ENCODE data around the gene GCNT3.
A peak's percentile ranks its signal among the peaks of the same experiment; 100 is the strongest.
"Not testable (repeated sequence)": the region's sequence is repeated elsewhere in the genome, so short reads cannot be mapped to it uniquely, and the experiment has no call there.

The GCNT3 gene

DNA sequence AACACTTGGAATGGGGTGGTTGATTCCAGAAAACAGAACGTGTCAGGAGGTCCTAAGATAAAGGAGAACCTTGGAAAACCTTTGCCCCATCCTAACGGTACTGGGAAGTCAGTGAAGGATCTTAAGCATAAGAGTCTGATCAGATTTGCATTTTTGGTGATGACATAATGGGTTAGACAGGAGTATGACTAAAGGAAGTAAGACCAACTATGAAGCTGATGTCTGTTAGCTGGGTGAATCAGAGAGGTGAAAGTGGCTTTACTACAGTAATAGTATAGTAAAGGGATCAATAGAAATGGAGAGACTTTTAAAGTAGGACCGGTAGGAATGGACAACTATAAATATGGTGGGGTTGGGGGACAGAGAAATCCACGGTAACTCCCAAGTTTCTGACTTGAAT, 33.2 kb downstream of the GCNT3 start:
- no peak for DNase-seq (ENCODE audit: low read depth)
- H3K4me3 ChIP-seq (ENCODE audit: low read depth, low read length) = no peak overlapping the region
- TF ChIP-seq, protein P1, sequence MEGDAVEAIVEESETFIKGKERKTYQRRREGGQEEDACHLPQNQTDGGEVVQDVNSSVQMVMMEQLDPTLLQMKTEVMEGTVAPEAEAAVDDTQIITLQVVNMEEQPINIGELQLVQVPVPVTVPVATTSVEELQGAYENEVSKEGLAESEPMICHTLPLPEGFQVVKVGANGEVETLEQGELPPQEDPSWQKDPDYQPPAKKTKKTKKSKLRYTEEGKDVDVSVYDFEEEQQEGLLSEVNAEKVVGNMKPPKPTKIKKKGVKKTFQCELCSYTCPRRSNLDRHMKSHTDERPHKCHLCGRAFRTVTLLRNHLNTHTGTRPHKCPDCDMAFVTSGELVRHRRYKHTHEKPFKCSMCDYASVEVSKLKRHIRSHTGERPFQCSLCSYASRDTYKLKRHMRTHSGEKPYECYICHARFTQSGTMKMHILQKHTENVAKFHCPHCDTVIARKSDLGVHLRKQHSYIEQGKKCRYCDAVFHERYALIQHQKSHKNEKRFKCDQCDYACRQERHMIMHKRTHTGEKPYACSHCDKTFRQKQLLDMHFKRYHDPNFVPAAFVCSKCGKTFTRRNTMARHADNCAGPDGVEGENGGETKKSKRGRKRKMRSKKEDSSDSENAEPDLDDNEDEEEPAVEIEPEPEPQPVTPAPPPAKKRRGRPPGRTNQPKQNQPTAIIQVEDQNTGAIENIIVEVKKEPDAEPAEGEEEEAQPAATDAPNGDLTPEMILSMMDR (IDR thresholded peaks at IDR 0.05; ENCODE audit: insufficient read depth, low read depth, low read length, missing control alignments) = no peak

DNA sequence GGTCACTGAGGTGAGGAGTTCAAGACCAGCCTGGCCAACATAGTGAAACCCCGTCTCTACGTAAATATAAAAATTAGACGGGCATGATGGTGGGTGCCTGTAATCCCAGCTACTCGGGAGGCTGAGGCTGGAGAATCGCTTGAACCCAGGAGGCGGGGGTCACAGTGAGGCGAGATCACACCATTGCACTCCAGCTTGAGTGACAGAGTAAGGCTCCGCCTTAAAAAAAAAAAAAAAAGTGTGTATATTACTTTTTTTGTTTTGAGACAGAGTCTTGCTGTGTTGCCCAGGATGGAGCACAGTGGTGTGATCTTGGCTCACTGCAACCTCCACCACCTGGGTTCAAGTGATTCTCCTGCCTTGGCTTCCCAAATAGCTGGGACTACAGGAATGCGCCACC, 34.2 kb downstream of the GCNT3 start:
- not testable (repeated sequence) for H3K4me3 ChIP-seq (ENCODE audit: low read depth, low read length); DNase-seq (ENCODE audit: low read depth)

DNA sequence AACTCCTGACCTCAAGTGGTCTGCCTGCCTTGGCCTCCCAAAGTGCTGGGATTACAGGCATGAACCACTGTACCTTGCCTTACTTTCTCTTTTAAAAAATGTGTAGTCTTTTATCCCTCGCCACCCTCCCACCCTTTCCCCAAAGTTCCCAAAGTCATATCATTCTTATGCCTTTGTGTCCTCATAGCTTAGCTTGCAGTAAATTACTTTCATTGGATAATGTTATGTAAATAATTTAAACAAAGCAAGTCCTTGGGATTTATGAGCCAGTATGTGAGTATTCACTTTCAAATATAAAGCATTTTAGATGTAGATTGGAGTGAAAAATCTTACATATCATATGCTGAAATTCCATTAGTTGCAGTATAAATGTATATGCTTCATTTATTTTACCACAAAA, 34.7 kb downstream of the GCNT3 start:
- TF ChIP-seq, protein P1 (IDR thresholded peaks at IDR 0.05; ENCODE audit: insufficient read depth, low read depth, low read length, missing control alignments) = no peak
- H3K4me3 ChIP-seq (ENCODE audit: low read depth, low read length) = no peak overlapping the region
- DNase-seq (ENCODE audit: low read depth) = no peak

DNA sequence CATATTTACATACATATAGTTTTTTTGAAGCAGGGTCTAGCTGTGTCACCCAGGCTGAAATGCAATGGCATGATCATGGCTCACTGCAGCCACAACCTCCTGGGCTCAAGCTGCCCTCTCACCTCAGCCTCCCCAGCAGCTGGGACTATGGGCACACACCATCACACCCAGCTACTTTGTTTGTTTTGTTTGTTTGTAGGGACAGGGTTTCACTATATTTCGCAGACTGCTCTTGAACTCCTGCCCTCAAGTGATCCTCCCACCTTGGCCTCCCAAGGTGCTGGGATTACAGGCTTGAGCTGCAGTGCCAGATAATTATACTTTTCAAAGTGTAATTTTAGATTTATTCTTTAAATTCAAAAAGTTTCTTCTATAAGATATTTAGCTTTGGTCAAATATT, 35.5 kb downstream of the GCNT3 start:
- no peak overlapping the region for H3K4me3 ChIP-seq (ENCODE audit: low read depth, low read length)
- DNase-seq (ENCODE audit: low read depth) = no peak
- TF ChIP-seq, protein P1 (IDR thresholded peaks at IDR 0.05; ENCODE audit: insufficient read depth, low read depth, low read length, missing control alignments) = no peak

DNA sequence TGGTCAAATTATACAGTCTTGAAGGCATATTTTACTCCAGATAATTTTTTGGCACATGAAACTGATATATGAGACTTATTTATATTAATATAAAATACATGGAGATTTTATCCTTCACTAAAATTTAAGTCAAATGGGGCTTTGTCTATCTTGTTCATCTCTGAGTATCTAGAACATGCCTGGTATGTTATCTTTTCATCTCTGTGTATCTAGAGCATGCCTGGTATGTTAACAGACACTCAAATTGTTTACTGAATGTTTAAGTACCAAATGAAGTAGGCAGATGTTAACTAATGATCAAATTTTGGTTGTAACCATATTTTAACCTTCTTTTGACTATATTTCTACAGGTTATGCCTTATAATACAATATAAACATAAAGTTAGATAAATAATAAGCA, 38.0 kb downstream of the GCNT3 start:
- no peak overlapping the region for H3K4me3 ChIP-seq (ENCODE audit: low read depth, low read length)
- TF ChIP-seq, protein P1 (IDR thresholded peaks at IDR 0.05; ENCODE audit: insufficient read depth, low read depth, low read length, missing control alignments) = no peak
- no peak for DNase-seq (ENCODE audit: low read depth)

DNA sequence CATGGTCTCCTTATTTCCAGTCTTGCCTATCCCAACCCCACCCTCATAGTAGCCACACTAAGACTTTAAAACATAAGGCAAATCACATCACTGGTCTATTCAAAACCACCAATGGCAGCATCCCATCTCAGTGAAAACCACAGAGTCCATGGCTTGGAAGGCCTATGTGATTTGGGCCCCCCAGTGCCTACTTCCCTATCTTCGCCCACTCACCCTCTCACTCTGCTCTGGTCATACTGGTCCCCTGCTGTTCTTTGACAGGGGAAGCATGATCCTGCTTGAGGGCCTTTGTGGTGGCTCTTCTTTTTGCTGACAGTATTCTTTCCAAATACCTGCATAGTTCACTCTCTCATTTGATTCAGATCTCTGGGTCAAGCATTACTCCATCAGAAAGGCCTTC, 42.5 kb downstream of the GCNT3 start:
- no peak for DNase-seq (ENCODE audit: low read depth)
- no peak overlapping the region for H3K4me3 ChIP-seq (ENCODE audit: low read depth, low read length)

DNA sequence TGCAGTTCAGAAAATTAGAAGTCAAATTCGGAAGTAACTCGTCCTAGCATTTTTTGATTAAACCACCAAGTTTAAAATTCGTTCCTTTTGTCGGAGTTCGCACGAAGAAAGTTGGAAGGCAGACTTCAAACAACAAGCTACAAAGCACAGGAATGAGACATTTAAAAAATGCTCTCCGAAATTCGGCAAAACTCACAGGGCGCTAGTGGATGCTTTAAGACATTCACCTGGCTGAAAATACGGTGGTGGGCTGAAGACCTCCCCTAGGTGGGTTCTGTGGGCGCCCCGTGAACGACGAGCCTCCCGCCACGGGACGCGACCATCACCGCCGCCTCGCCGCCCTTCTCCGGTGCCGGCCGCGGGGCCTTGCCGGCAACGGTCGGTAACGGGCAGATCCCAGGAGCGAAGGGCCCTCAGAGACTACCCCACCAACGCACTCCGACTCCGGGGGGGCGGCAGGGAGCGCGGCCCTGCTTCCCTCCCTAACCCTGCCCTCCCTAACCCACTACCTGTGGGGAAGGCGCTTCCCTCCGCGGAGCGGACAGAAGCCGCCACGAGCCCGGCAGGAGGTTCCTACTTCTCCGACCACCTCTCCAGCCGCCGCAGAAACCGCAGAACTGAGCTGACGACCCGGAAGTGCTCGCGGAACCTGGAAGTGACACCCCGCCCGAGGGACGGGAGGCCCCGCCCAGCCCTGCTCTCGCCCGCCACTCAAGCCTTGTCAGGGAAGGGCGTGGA, 45.5 kb downstream of the GCNT3 start, which contains the start of gene GTF2A2:
Gene GTF2A2, minus strand, starts transcription at position 619 of the 738 bp plus-strand sequence. CDS start 5,238 bp downstream, outside the sequence.
- TF ChIP-seq, protein P1 (IDR thresholded peaks at IDR 0.05; ENCODE audit: insufficient read depth, low read depth, low read length, missing control alignments) = no peak
- H3K4me3 ChIP-seq (ENCODE audit: low read depth, low read length) = peak within 1 kb of the TSS; percentile 82
- DNase-seq (ENCODE audit: low read depth) = peak; percentile 96

More for the DNA sequence above, 42.5 kb downstream of the GCNT3 start:
- TF ChIP-seq, protein P1 (IDR thresholded peaks at IDR 0.05; ENCODE audit: insufficient read depth, low read depth, low read length, missing control alignments) = no peak
